Measurements from ENCODE around the gene MRAS.

MRAS gene

GRCh38 chr3:138384531-138384930, 36.2 kb downstream of the MRAS start:
- Histone ChIP-seq H3K4me1 (ENCODE audit: control insufficient read depth, insufficient read depth, low read length, poor library complexity, severe bottlenecking) (no peaks in the 10 kb centered on the region), H3K27ac (ENCODE audit: insufficient read depth, low read length, poor library complexity, severe bottlenecking) (no peak overlapping the region), H3K36me3 (ENCODE audit: control insufficient read depth, insufficient read depth, low read length) (no peaks in the 10 kb centered on the region), H3K27me3 (replicated peaks; ENCODE audit: control insufficient read depth, insufficient read depth, low read length, poor library complexity, severe bottlenecking) (no peaks in the 10 kb centered on the region), H3K4me3 (ENCODE audit: insufficient read depth, low read depth, low read length, poor library complexity, severe bottlenecking) (no peak overlapping the region), H3K9me3 (ENCODE audit: control insufficient read depth, low read length) (no peaks in the 10 kb centered on the region)
- no peak for DNase-seq

DNA sequence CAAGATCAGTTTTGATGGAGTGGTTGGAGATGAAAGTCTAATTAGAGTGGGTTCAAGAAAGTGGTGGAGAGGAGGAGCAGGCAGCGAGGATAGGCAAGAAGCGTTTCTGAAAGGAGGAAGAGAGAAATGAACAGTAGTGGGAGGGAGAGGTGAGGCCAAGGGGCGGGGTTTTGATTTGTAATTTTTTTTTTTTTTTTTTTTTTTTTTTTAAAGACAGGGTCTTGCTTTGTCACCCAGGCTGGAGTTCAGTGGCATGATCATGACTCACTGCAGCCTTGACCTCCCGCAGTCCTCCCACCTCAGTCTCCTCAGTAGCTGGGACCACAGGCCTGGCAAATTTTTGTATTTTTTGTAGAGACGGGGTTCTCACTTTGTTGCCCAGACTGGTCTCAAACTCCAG, 36.6 kb downstream of the MRAS start:
- H3K27me3 ChIP-seq (replicated peaks; ENCODE audit: control insufficient read depth, insufficient read depth, low read length, poor library complexity, severe bottlenecking) = no peaks in the 10 kb centered on the region
- no peak for DNase-seq
- no peaks in the 10 kb centered on the region for H3K9me3 ChIP-seq (ENCODE audit: control insufficient read depth, low read length)
- no peaks in the 10 kb centered on the region for H3K4me1 ChIP-seq (ENCODE audit: control insufficient read depth, insufficient read depth, low read length, poor library complexity, severe bottlenecking)
- H3K27ac ChIP-seq (ENCODE audit: insufficient read depth, low read length, poor library complexity, severe bottlenecking) = no peak overlapping the region
- no peaks in the 10 kb centered on the region for H3K36me3 ChIP-seq (ENCODE audit: control insufficient read depth, insufficient read depth, low read length)
- no peak overlapping the region for H3K4me3 ChIP-seq (ENCODE audit: insufficient read depth, low read depth, low read length, poor library complexity, severe bottlenecking)

GRCh38 chr3:138389144-138389601, 40.8 kb downstream of the MRAS start:
- Histone ChIP-seq H3K27me3 (replicated peaks; ENCODE audit: control insufficient read depth, insufficient read depth, low read length, poor library complexity, severe bottlenecking) (no peaks in the 10 kb centered on the region), H3K9me3 (ENCODE audit: control insufficient read depth, low read length) (no peaks in the 10 kb centered on the region), H3K36me3 (ENCODE audit: control insufficient read depth, insufficient read depth, low read length) (no peaks in the 10 kb centered on the region), H3K27ac (ENCODE audit: insufficient read depth, low read length, poor library complexity, severe bottlenecking) (no peak overlapping the region), H3K4me1 (ENCODE audit: control insufficient read depth, insufficient read depth, low read length, poor library complexity, severe bottlenecking) (no peaks in the 10 kb centered on the region), H3K4me3 (ENCODE audit: insufficient read depth, low read depth, low read length, poor library complexity, severe bottlenecking) (no peak overlapping the region)
- no peak for DNase-seq

GRCh38 chr3:138389841-138390581, 41.6 kb downstream of the MRAS start:
- DNase-seq = no peak
- Histone ChIP-seq H3K9me3 (ENCODE audit: control insufficient read depth, low read length) (no peaks in the 10 kb centered on the region), H3K36me3 (ENCODE audit: control insufficient read depth, insufficient read depth, low read length) (no peaks in the 10 kb centered on the region), H3K27ac (ENCODE audit: insufficient read depth, low read length, poor library complexity, severe bottlenecking) (no peak overlapping the region), H3K4me1 (ENCODE audit: control insufficient read depth, insufficient read depth, low read length, poor library complexity, severe bottlenecking) (no peaks in the 10 kb centered on the region), H3K27me3 (replicated peaks; ENCODE audit: control insufficient read depth, insufficient read depth, low read length, poor library complexity, severe bottlenecking) (no peaks in the 10 kb centered on the region), H3K4me3 (ENCODE audit: insufficient read depth, low read depth, low read length, poor library complexity, severe bottlenecking) (no peak overlapping the region)

- no peaks in the 10 kb centered on the region for H3K4me1 ChIP-seq (ENCODE audit: control insufficient read depth, insufficient read depth, low read length, poor library complexity, severe bottlenecking)
Measured at GRCh38 chr3:138390582-138390932, 42.2 kb downstream of the MRAS start.

DNA sequence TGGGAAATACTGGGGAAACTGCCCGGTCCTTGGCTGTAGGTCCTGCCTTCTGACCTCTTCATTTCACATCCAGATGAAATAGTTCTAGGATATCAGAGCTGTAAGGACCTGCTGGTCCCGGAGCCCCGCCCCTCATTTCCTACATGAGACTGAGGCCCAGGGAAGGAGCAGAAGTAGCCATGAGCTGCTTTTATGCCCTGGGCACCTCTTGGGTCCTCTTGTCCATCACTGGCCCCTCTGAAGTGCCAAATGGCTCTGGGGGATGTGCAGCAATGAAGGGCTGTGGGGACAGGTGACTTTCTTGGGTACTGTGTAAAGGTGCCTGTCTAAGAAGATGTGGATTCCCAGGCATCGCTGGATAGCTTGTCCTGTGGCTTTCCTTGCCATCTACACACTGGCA, 45.8 kb downstream of the MRAS start:
- Histone ChIP-seq H3K9me3 (ENCODE audit: control insufficient read depth, low read length) (no peaks in the 10 kb centered on the region), H3K4me1 (ENCODE audit: control insufficient read depth, insufficient read depth, low read length, poor library complexity, severe bottlenecking) (no peaks in the 10 kb centered on the region), H3K27me3 (replicated peaks; ENCODE audit: control insufficient read depth, insufficient read depth, low read length, poor library complexity, severe bottlenecking) (no peaks in the 10 kb centered on the region), H3K27ac (ENCODE audit: insufficient read depth, low read length, poor library complexity, severe bottlenecking) (no peak overlapping the region), H3K36me3 (ENCODE audit: control insufficient read depth, insufficient read depth, low read length) (no peaks in the 10 kb centered on the region), H3K4me3 (ENCODE audit: insufficient read depth, low read depth, low read length, poor library complexity, severe bottlenecking) (no peak overlapping the region)
- no peak for DNase-seq

More at GRCh38 chr3:138390582-138390932, 42.2 kb downstream of the MRAS start:
- H3K9me3 ChIP-seq (ENCODE audit: control insufficient read depth, low read length) = no peaks in the 10 kb centered on the region
- no peaks in the 10 kb centered on the region for H3K36me3 ChIP-seq (ENCODE audit: control insufficient read depth, insufficient read depth, low read length)
- H3K4me3 ChIP-seq (ENCODE audit: insufficient read depth, low read depth, low read length, poor library complexity, severe bottlenecking) = no peak overlapping the region
- H3K27ac ChIP-seq (ENCODE audit: insufficient read depth, low read length, poor library complexity, severe bottlenecking) = no peak overlapping the region
- H3K27me3 ChIP-seq (replicated peaks; ENCODE audit: control insufficient read depth, insufficient read depth, low read length, poor library complexity, severe bottlenecking) = no peaks in the 10 kb centered on the region
- DNase-seq = no peak

DNA sequence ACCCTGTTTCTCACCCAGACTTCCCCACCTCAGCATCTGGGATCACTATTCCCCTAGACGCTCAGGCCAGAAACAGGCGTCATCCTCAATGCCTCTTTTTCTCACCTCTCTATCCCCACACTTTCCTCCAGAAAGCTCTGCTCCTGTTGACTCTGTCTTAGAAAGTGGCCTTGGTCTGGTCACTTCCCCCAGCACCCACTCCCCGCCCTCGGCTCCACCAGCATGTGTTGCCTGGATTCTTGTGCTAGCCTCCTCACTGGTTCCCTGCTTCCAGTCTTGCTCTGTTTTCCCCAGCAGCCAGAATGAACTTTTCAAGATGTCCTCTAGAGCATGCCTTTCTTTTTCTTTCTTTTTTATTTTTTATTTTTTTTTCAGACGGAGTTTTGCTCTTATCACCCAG, 46.3 kb downstream of the MRAS start:
- Histone ChIP-seq H3K27ac (ENCODE audit: insufficient read depth, low read length, poor library complexity, severe bottlenecking) (no peak overlapping the region), H3K27me3 (replicated peaks; ENCODE audit: control insufficient read depth, insufficient read depth, low read length, poor library complexity, severe bottlenecking) (no peaks in the 10 kb centered on the region), H3K36me3 (ENCODE audit: control insufficient read depth, insufficient read depth, low read length) (no peaks in the 10 kb centered on the region), H3K4me1 (ENCODE audit: control insufficient read depth, insufficient read depth, low read length, poor library complexity, severe bottlenecking) (no peaks in the 10 kb centered on the region), H3K4me3 (ENCODE audit: insufficient read depth, low read depth, low read length, poor library complexity, severe bottlenecking) (no peak overlapping the region), H3K9me3 (ENCODE audit: control insufficient read depth, low read length) (no peaks in the 10 kb centered on the region)
- no peak for DNase-seq

DNA sequence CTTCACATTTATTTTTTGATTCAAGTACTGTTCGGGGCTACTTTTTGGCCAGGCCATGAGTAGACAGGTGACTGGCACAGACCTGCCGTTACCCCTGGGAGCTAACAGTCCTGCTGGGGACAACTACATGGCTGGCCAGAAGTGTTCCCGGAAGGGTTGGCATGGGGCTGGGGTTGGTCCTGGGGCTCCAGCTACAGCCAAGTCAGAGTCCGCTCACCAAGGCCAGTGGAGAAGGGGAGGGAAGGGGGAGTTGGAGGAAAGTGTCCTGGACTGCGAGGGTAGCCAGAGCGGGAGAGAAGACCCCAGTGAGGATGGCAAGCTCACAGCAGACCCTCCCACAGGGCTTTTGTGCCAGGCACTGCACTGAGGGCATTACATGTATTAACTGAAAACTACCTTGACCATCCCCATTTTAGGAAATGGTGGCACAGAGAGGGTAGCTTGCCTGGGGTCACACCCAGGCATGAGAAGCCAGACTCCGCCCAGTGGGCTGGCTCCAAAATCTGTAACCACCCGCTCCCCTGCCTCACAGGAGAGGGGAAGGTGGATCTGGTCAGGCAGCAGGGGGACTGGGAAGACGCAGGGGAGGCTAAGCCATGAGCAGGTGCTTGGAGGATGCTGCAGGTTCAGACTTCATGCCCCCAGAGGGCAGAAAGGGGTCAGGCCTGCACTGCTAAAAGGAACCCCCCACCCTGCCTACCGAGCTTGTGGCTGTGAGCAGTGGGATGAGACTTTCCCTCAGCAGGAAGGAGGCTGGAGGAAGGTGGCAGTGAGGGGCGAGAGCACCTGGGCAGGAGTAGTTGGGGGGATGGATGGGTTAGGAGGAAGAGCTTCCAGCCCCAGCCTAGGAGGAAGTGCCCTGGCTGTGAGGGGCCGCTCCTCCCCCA, 47.7 kb downstream of the MRAS start:
- DNase-seq = no peak
- Histone ChIP-seq H3K36me3 (ENCODE audit: control insufficient read depth, insufficient read depth, low read length) (no peaks in the 10 kb centered on the region), H3K4me3 (ENCODE audit: insufficient read depth, low read depth, low read length, poor library complexity, severe bottlenecking) (no peak overlapping the region), H3K27me3 (replicated peaks; ENCODE audit: control insufficient read depth, insufficient read depth, low read length, poor library complexity, severe bottlenecking) (no peaks in the 10 kb centered on the region), H3K9me3 (ENCODE audit: control insufficient read depth, low read length) (no peaks in the 10 kb centered on the region), H3K4me1 (ENCODE audit: control insufficient read depth, insufficient read depth, low read length, poor library complexity, severe bottlenecking) (no peaks in the 10 kb centered on the region), H3K27ac (ENCODE audit: insufficient read depth, low read length, poor library complexity, severe bottlenecking) (no peak overlapping the region)

GRCh38 chr3:138396752-138397410, 48.5 kb downstream of the MRAS start:
- H3K27me3 ChIP-seq (replicated peaks; ENCODE audit: control insufficient read depth, insufficient read depth, low read length, poor library complexity, severe bottlenecking) = no peaks in the 10 kb centered on the region
- H3K27ac ChIP-seq (ENCODE audit: insufficient read depth, low read length, poor library complexity, severe bottlenecking) = no peak overlapping the region
- DNase-seq = no peak
- no peak overlapping the region for H3K4me3 ChIP-seq (ENCODE audit: insufficient read depth, low read depth, low read length, poor library complexity, severe bottlenecking)
- H3K9me3 ChIP-seq (ENCODE audit: control insufficient read depth, low read length) = no peaks in the 10 kb centered on the region
- no peaks in the 10 kb centered on the region for H3K36me3 ChIP-seq (ENCODE audit: control insufficient read depth, insufficient read depth, low read length)
- H3K4me1 ChIP-seq (ENCODE audit: control insufficient read depth, insufficient read depth, low read length, poor library complexity, severe bottlenecking) = no peaks in the 10 kb centered on the region

GRCh38 chr3:138397983-138398382, 49.6 kb downstream of the MRAS start:
- H3K27me3 ChIP-seq (replicated peaks; ENCODE audit: control insufficient read depth, insufficient read depth, low read length, poor library complexity, severe bottlenecking) = no peaks in the 10 kb centered on the region
- H3K9me3 ChIP-seq (ENCODE audit: control insufficient read depth, low read length) = no peaks in the 10 kb centered on the region
- no peaks in the 10 kb centered on the region for H3K4me1 ChIP-seq (ENCODE audit: control insufficient read depth, insufficient read depth, low read length, poor library complexity, severe bottlenecking)
- H3K36me3 ChIP-seq (ENCODE audit: control insufficient read depth, insufficient read depth, low read length) = no peaks in the 10 kb centered on the region
- no peak for DNase-seq
- no peak overlapping the region for H3K27ac ChIP-seq (ENCODE audit: insufficient read depth, low read length, poor library complexity, severe bottlenecking)
- no peak overlapping the region for H3K4me3 ChIP-seq (ENCODE audit: insufficient read depth, low read depth, low read length, poor library complexity, severe bottlenecking)

Data from effector memory CD4-positive, alpha-beta T cell (primary cell).